HepG2 (cell line): ENCODE measurements around the gene CHN2. TPM values are rescaled to one million over a fixed set of nuclear protein-coding genes. Genes with fewer than 3 reads are reported as not detected.
A peak's percentile ranks its signal among the peaks of the same experiment; 100 is the strongest.

Experiments used
- ATF7-NPFF ChIP-seq: sonication (generic); formaldehyde crosslinking; IDR thresholded peaks from 2 replicates; pipeline ENCODE4 v1.8.1; 2023; ENCODE audit warnings: mild to moderate bottlenecking, low read depth, missing genetic modification reagents, moderate library complexity
- DMAP1 ChIP-seq: IDR thresholded peaks from 2 replicates; pipeline ENCODE4 v1.6.1; 2016
- FOXC1 ChIP-seq: sonication (generic); formaldehyde crosslinking; IDR thresholded peaks from 2 replicates; pipeline ENCODE4 v1.8.0; 2022; ENCODE audit warnings: mild to moderate bottlenecking, missing genetic modification reagents, borderline replicate concordance
- FOXP4 ChIP-seq: sonication (generic); formaldehyde crosslinking; IDR thresholded peaks from 2 replicates; pipeline ENCODE4 v1.4.0; 2020; ENCODE audit warnings: missing genetic modification reagents
- GLI4 ChIP-seq: sonication (generic); formaldehyde crosslinking; IDR thresholded peaks from 2 replicates; pipeline ENCODE4 v1.5.1; 2020; ENCODE audit warnings: missing genetic modification reagents, mild to moderate bottlenecking, moderate library complexity, borderline replicate concordance
- HCFC1 ChIP-seq: fragments of 150-350 bp; IDR thresholded peaks from 2 replicates; pipeline ENCODE4 v1.6.1; 2014; ENCODE audit warnings: low read depth, low read length
- HMG20B ChIP-seq: conservative IDR thresholded peaks from 2 replicates; pipeline ENCODE4 v1.6.1; 2016; ENCODE audit warnings: missing genetic modification reagents, missing compliant biosample characterization
- HNF4A ChIP-seq: sonication (generic); formaldehyde crosslinking; IDR thresholded peaks from 2 replicates; pipeline ENCODE4 v1.4.0; 2020; ENCODE audit warnings: missing genetic modification reagents
- KLF15 ChIP-seq: sonication (generic); formaldehyde crosslinking; IDR thresholded peaks from 2 replicates; pipeline ENCODE4 v1.8.1; 2023; ENCODE audit warnings: borderline replicate concordance, mild to moderate bottlenecking, inconsistent platforms, missing genetic modification reagents, mixed read lengths
- MYC ChIP-seq: sonication (generic); formaldehyde crosslinking; IDR thresholded peaks from 2 replicates; pipeline ENCODE4 v1.9.0; 2021; ENCODE audit warnings: missing genetic modification reagents, borderline replicate concordance
- PCBP1 ChIP-seq: fragments of 200-400 bp; formaldehyde crosslinking; IDR thresholded peaks from 2 replicates; pipeline ENCODE4 v1.6.1; 2017; ENCODE audit warnings: mild to moderate bottlenecking, low read depth, low read length, borderline replicate concordance
- RARA ChIP-seq: IDR thresholded peaks from 2 replicates; pipeline ENCODE4 v1.6.1; 2016; ENCODE audit warnings: missing genetic modification reagents, missing compliant biosample characterization
- RFXAP ChIP-seq: sonication (generic); formaldehyde crosslinking; IDR thresholded peaks from 2 replicates; pipeline ENCODE4 v1.4.0; 2020; ENCODE audit warnings: missing genetic modification reagents, borderline replicate concordance
- SPEN ChIP-seq: sonication (generic); formaldehyde crosslinking; IDR thresholded peaks from 2 replicates; pipeline ENCODE4 v1.5.1; 2020; ENCODE audit warnings: low read depth, mild to moderate bottlenecking, missing genetic modification reagents
- SRSF1 ChIP-seq: fragments of 200-400 bp; formaldehyde crosslinking; optimal IDR thresholded peaks from 2 replicates; pipeline ENCODE3; 2017; ENCODE audit warnings: mild to moderate bottlenecking, low read depth, low read length, moderate library complexity
- SRSF4 ChIP-seq: fragments of 200-400 bp; formaldehyde crosslinking; IDR thresholded peaks from one replicate; pipeline ENCODE4 v1.6.1; 2018; ENCODE audit warnings: mild to moderate bottlenecking, low read depth, low read length, moderate library complexity; ENCODE audit not compliant: poor library complexity, severe bottlenecking
- STAT5B ChIP-seq: sonication (generic); formaldehyde crosslinking; IDR thresholded peaks from 2 replicates; pipeline ENCODE4 v1.4.0; 2020; ENCODE audit warnings: missing genetic modification reagents
- TAF15 ChIP-seq: fragments of 200-400 bp; formaldehyde crosslinking; IDR thresholded peaks from one replicate; pipeline ENCODE4 v1.6.1; 2018; ENCODE audit warnings: mild to moderate bottlenecking, low read depth, low read length; ENCODE audit not compliant: poor library complexity, severe bottlenecking
- ZBTB37 ChIP-seq: sonication (generic); formaldehyde crosslinking; IDR thresholded peaks from 2 replicates; pipeline ENCODE4 v1.4.0; 2020; ENCODE audit warnings: mild to moderate bottlenecking, missing genetic modification reagents
- ZFX ChIP-seq: sonication (generic); formaldehyde crosslinking; IDR thresholded peaks from 2 replicates; pipeline ENCODE4 v1.4.0; 2020; ENCODE audit warnings: mild to moderate bottlenecking, low read depth, missing genetic modification reagents, moderate library complexity
- ZKSCAN8 ChIP-seq: IDR thresholded peaks from 2 replicates; pipeline ENCODE4 v1.6.1; 2016; ENCODE audit warnings: borderline replicate concordance, missing genetic modification reagents, missing compliant biosample characterization
- ZNF160 ChIP-seq: sonication (generic); formaldehyde crosslinking; IDR thresholded peaks from 2 replicates; pipeline ENCODE4 v1.8.0; 2022; ENCODE audit warnings: mild to moderate bottlenecking, inconsistent platforms, missing genetic modification reagents
- ZNF180 ChIP-seq: sonication (generic); formaldehyde crosslinking; IDR thresholded peaks from 2 replicates; pipeline ENCODE4 v1.4.0; 2020; ENCODE audit warnings: low read depth, missing genetic modification reagents, borderline replicate concordance
- ZNF225 ChIP-seq: sonication (generic); formaldehyde crosslinking; IDR thresholded peaks from 2 replicates; pipeline ENCODE4 v1.4.0; 2020; ENCODE audit warnings: mild to moderate bottlenecking, missing genetic modification reagents
- ZNF256 ChIP-seq: sonication (generic); formaldehyde crosslinking; conservative IDR thresholded peaks from 2 replicates; pipeline ENCODE4 v1.4.0; 2020; ENCODE audit warnings: missing genetic modification reagents
- ZNF317 ChIP-seq: sonication (generic); formaldehyde crosslinking; IDR thresholded peaks from 2 replicates; pipeline ENCODE4 v1.5.0; 2020; ENCODE audit warnings: mild to moderate bottlenecking, missing genetic modification reagents
- ZNF431 ChIP-seq: sonication (generic); formaldehyde crosslinking; IDR thresholded peaks from 2 replicates; pipeline ENCODE4 v1.9.0; 2022; ENCODE audit warnings: missing genetic modification reagents, low read depth, mild to moderate bottlenecking, borderline replicate concordance
- ZNF451 ChIP-seq: sonication (generic); formaldehyde crosslinking; IDR thresholded peaks from 2 replicates; pipeline ENCODE4 v1.5.0; 2020; ENCODE audit warnings: mild to moderate bottlenecking, missing genetic modification reagents
- ZNF672 ChIP-seq: sonication (generic); formaldehyde crosslinking; IDR thresholded peaks from 2 replicates; pipeline ENCODE4 v1.8.1; 2022; ENCODE audit warnings: missing genetic modification reagents
- ZNF766 ChIP-seq: sonication (generic); formaldehyde crosslinking; IDR thresholded peaks from 2 replicates; pipeline ENCODE4 v1.5.0; 2020; ENCODE audit warnings: missing genetic modification reagents, borderline replicate concordance
- ZNF878 ChIP-seq: sonication (generic); formaldehyde crosslinking; IDR thresholded peaks from 2 replicates; pipeline ENCODE4 v1.8.1; 2023; ENCODE audit warnings: mild to moderate bottlenecking, missing genetic modification reagents, moderate library complexity
- polyA plus RNA-seq, 8 experiments: library from polyadenylated mRNA; depleted of rRNA in 3 of 8; stranded (reverse) in 7 of 8; unstranded in 1 of 8; fragments of >200 nt; fragmentation: Illumina TruSeq in 4 of 8; extraction: Trizol in 4 of 8; gene quantifications; 2 replicates each; pipeline versions ENCODE4 v1.2.1 to v1.2.3, GENCODE V29; 2011 to 2016; ENCODE audit warnings: low read depth in 4 of 8, missing spikeins in 1 of 8, mixed read lengths in 1 of 8; ENCODE audit not compliant: insufficient read depth in 1 of 8
- total RNA-seq, 5 experiments: library from RNA; depleted of rRNA; stranded (reverse); fragments of >200 nt; fragmentation: Illumina TruSeq; extraction: Trizol; gene quantifications; 2 replicates each; pipeline ENCODE4 v1.2.3, GENCODE V29; 2016; ENCODE audit warnings: low read depth in 1 of 5

The CHN2 gene
- total and polyA plus RNA-seq, 2 of the 13 experiments (the other 11 are each of a cell fraction or from before 2014, with no cell fraction given), result 23.5 to 30.5 TPM

DNA sequence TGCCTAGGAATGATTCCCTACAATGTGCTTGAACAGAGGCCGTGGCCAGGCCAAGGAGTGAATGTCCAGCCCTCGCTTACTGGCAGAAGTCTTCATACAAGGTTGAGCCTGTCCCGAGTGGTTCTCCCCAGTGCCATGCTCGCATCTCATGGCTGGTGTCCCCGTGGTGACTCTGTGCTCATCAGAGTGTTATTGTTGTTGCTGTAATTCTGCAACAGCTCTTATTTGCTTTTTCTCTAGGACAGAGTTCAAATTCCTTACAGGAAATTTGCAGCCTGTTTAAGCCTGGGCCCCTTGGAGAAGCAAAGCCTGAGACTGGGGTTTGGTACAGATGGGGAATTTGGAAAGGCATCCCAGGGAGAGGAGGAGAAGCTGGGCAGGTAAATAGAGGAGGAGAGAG, 211.3 kb downstream of the CHN2 start (continued):
- TF ChIP-seq FOXP4 (CRISPR knock-in tag) (peak; percentile 81), ZKSCAN8 (CRISPR knock-in tag) (no peak; the same call in 1 of the 2 replicates), SRSF4 (no peak), ATF7-NPFF (CRISPR knock-in tag) (no peak), ZNF878 (peak; percentile 58; the same call in 1 of the 2 replicates), MYC (CRISPR knock-in tag) (peak; percentile 51; the same call in 1 of the 2 replicates), ZNF225 (CRISPR knock-in tag) (no peak), HCFC1 (no peak), KLF15 (CRISPR knock-in tag) (no peak), ZNF672 (no peak), RFXAP (no peak), ZNF431 (CRISPR knock-in tag) (no peak), PCBP1 (no peak), STAT5B (CRISPR knock-in tag) (no peak), ZNF451 (CRISPR knock-in tag) (no peak), HMG20B (CRISPR knock-in tag) (no peak), SPEN (CRISPR knock-in tag) (no peak), ZFX (CRISPR knock-in tag) (peak; percentile 42), ZNF256 (CRISPR knock-in tag) (no peak), ZBTB37 (no peak), FOXC1 (CRISPR knock-in tag) (no peak), ZNF317 (CRISPR knock-in tag) (no peak), GLI4 (no peak), ZNF766 (CRISPR knock-in tag) (peak; percentile 65; the same call in 1 of the 2 replicates), SRSF1 (no peak), TAF15 (no peak), DMAP1 (CRISPR knock-in tag) (no peak), ZNF180 (CRISPR knock-in tag) (no peak), ZNF160 (CRISPR knock-in tag) (no peak), RARA (CRISPR knock-in tag) (peak; percentile 89), HNF4A (CRISPR knock-in tag) (peak; percentile 83)
